HCT116 (cell line): ENCODE data around the gene PCDH15. TPM values are rescaled to one million over a fixed set of nuclear protein-coding genes. Genes with fewer than 3 reads are reported as not detected.

Experiments
- ATAC-seq: fragments of 200-7000 bp; cut with Tn5 transposase; 2 replicates; pipeline ENCODE4 v1.9.1; 2020; ENCODE audit warnings: mild to moderate bottlenecking, moderate library complexity
- BruUV-seq: library from RNA; stranded (reverse); fragments of 400-500 nt; replicated peaks from 2 replicates; lab custom pipeline; 2021; lab: Mats Ljungman, UMichigan
- CTCF ChIA-PET: fragments of 300-600 bp; sonication (Branson Sonifier 250); formaldehyde crosslinking; loops from one replicate; lab custom pipeline; 2021; ENCODE audit warnings: antibody characterized with exemption; lab: Charles Lee
- POLR2A ChIA-PET: fragments of 300-600, 350-600 bp; sonication (Branson Sonifier 250); formaldehyde crosslinking; loops from one replicate; lab custom pipeline; 2021; ENCODE audit warnings: antibody characterized with exemption; lab: Charles Lee
- RAD21 ChIA-PET, 2 experiments: fragments of 300-600 bp; sonication (Branson Sonifier 250); formaldehyde crosslinking; loops; one replicate each; lab custom pipeline; 2023; ENCODE audit warnings: low total read pairs in 2 of 2; ENCODE audit not compliant: uncharacterized antibody in 2 of 2, unreplicated experiment in 2 of 2, low non-redundant PET in 1 of 2; lab: Charles Lee
- DNase-seq: peaks from one replicate; pipeline ENCODE4 v3.0.0-alpha.2; 2010; ENCODE audit warnings: low read depth, low spot score
- H2AFZ ChIP-seq: fragments of 200-600 bp; shearing (Covaris generic), sonication (generic); 2 replicates; pipeline ENCODE4 v1.6.1; 2017; ENCODE audit warnings: low read depth, mixed run types, mixed read lengths, antibody characterized with exemption, low read length; ENCODE audit not compliant: poor library complexity, severe bottlenecking
- H3K27ac ChIP-seq: 2 replicates; pipeline ENCODE4 v1.5.1; 2012; ENCODE audit warnings: low read depth, low read length
- H3K27me3 ChIP-seq: fragments of 200-600 bp; sonication (generic); 2 replicates; pipeline ENCODE4 v1.6.1; 2016; ENCODE audit warnings: mixed run types, low read length, mixed read lengths; ENCODE audit not compliant: insufficient read depth
- H3K36me3 ChIP-seq, 2 experiments: fragments of 200-500 bp in 1 of 2; fragments of 200-600 bp in 1 of 2; sonication (Bioruptor generic) in 1 of 2; sonication (generic) in 1 of 2; 2 replicates each; pipeline versions ENCODE4 v1.5.1 to v1.6.1; 2014 to 2016; ENCODE audit warnings: low read length in 2 of 2, inconsistent platforms in 1 of 2, mixed read lengths in 1 of 2, mixed run types in 1 of 2; ENCODE audit not compliant: insufficient read depth in 2 of 2, control insufficient read depth in 1 of 2
- H3K4me1 ChIP-seq, 2 experiments: fragments of 200-600 bp in 1 of 2; sonication (generic) in 1 of 2; 2 replicates each; pipeline versions ENCODE4 v1.5.1 to v1.6.1; 2012 to 2017; ENCODE audit warnings: low read length in 2 of 2, inconsistent platforms in 1 of 2, mild to moderate bottlenecking in 1 of 2, mixed read lengths in 1 of 2, mixed run types in 1 of 2, moderate library complexity in 1 of 2; ENCODE audit not compliant: insufficient read depth in 2 of 2, control insufficient read depth in 1 of 2
- H3K4me2 ChIP-seq: fragments of 200-600 bp; sonication (generic); 2 replicates; pipeline ENCODE4 v1.6.1; 2017; ENCODE audit warnings: mixed run types, low read length, mixed read lengths
- H3K4me3 ChIP-seq, 2 experiments: fragments of 200-600 bp in 1 of 2; sonication (generic) in 1 of 2; replicated peaks in 1 of 2; 2 replicates each; pipeline ENCODE4 v1.5.1; 2011 to 2016; ENCODE audit warnings: low read length in 2 of 2, control low read depth in 1 of 2, low read depth in 1 of 2, mild to moderate bottlenecking in 1 of 2, mixed read lengths in 1 of 2, mixed run types in 1 of 2
- H3K79me2 ChIP-seq: fragments of 200-600 bp; sonication (generic); 2 replicates; pipeline ENCODE4 v1.6.1; 2017; ENCODE audit warnings: mild to moderate bottlenecking, mixed run types, low read length, moderate library complexity, mixed read lengths; ENCODE audit not compliant: insufficient read depth
- H3K9ac ChIP-seq: fragments of 200-600 bp; sonication (generic); 2 replicates; pipeline ENCODE4 v1.6.1; 2016; ENCODE audit warnings: low read length, mixed read lengths
- H3K9me2 ChIP-seq: fragments of 200-600 bp; sonication (generic), shearing (Covaris generic); 2 replicates; pipeline ENCODE4 v1.6.1; 2017; ENCODE audit warnings: mixed run types, mild to moderate bottlenecking, moderate library complexity; ENCODE audit not compliant: insufficient read depth
- H3K9me3 ChIP-seq, 2 experiments: fragments of 200-500 bp in 1 of 2; fragments of 200-600 bp in 1 of 2; sonication (Bioruptor generic) in 1 of 2; sonication (generic) in 1 of 2; 2 replicates each; pipeline ENCODE4 v1.6.1; 2014 to 2017; ENCODE audit warnings: low read length in 2 of 2, mixed read lengths in 2 of 2, inconsistent platforms in 1 of 2, low read depth in 1 of 2, mild to moderate bottlenecking in 1 of 2, mixed run types in 1 of 2, moderate library complexity in 1 of 2; ENCODE audit not compliant: control insufficient read depth in 1 of 2, insufficient read depth in 1 of 2
- H4K20me1 ChIP-seq: fragments of 200-600 bp; sonication (generic), shearing (Covaris generic); 2 replicates; pipeline ENCODE4 v1.6.1; 2017; ENCODE audit warnings: mixed run types, mild to moderate bottlenecking, moderate library complexity; ENCODE audit not compliant: insufficient read depth
- ATF3 ChIP-seq: IDR thresholded peaks from 2 replicates; pipeline ENCODE4 v1.6.1; 2012
- CBX3 ChIP-seq: IDR thresholded peaks from 2 replicates; pipeline ENCODE4 v1.6.1; 2012; ENCODE audit warnings: low read depth
- CEBPB ChIP-seq: IDR thresholded peaks from 2 replicates; pipeline ENCODE4 v1.6.1; 2012; ENCODE audit warnings: low read depth
- CTCF ChIP-seq, 3 experiments: fragments of 200-600 bp in 1 of 3; sonication (generic) in 1 of 3; IDR thresholded peaks in 2 of 3; conservative IDR thresholded peaks in 1 of 3; 2 replicates each; pipeline ENCODE4 v1.5.1; 2012 to 2017; ENCODE audit warnings: low read depth in 2 of 3, low read length in 2 of 3, antibody characterized with exemption in 1 of 3, borderline replicate concordance in 1 of 3, control low read depth in 1 of 3, mild to moderate bottlenecking in 1 of 3, mixed read lengths in 1 of 3, mixed run types in 1 of 3, moderate library complexity in 1 of 3; ENCODE audit not compliant: insufficient read depth in 1 of 3
- ELF1 ChIP-seq: IDR thresholded peaks from 2 replicates; pipeline ENCODE4 v1.6.1; 2012; ENCODE audit warnings: low read depth, borderline replicate concordance
- FOSL1 ChIP-seq: IDR thresholded peaks from 2 replicates; pipeline ENCODE4 v1.6.1; 2012; ENCODE audit warnings: low read depth
- JUND ChIP-seq: IDR thresholded peaks from 2 replicates; pipeline ENCODE4 v1.6.1; 2012
- POLR2A ChIP-seq: IDR thresholded peaks from 2 replicates; pipeline ENCODE4 v1.7.0; 2011; ENCODE audit warnings: borderline replicate concordance; ENCODE audit not compliant: insufficient read depth, insufficient read length; ENCODE audit errors: extremely low read depth
- POLR2AphosphoS5 ChIP-seq: IDR thresholded peaks from 2 replicates; pipeline ENCODE4 v1.6.1; 2011; ENCODE audit warnings: mild to moderate bottlenecking, low read depth, low read length, moderate library complexity
- REST ChIP-seq: IDR thresholded peaks from 2 replicates; pipeline ENCODE4 v1.6.1; 2012; ENCODE audit warnings: low read depth
- SIN3A ChIP-seq: IDR thresholded peaks from 2 replicates; pipeline ENCODE4 v1.6.1; 2012; ENCODE audit warnings: low read depth
- SP1 ChIP-seq: IDR thresholded peaks from 2 replicates; pipeline ENCODE4 v1.6.1; 2012; ENCODE audit warnings: low read depth
- SRF ChIP-seq: IDR thresholded peaks from 2 replicates; pipeline ENCODE4 v1.6.1; 2012; ENCODE audit warnings: low read depth
- TCF7L2 ChIP-seq: IDR thresholded peaks from 2 replicates; pipeline ENCODE4 v1.7.0; 2011; ENCODE audit warnings: borderline replicate concordance, inconsistent platforms; ENCODE audit not compliant: insufficient read depth, insufficient read length; ENCODE audit errors: extremely low read depth
- YY1 ChIP-seq: IDR thresholded peaks from 2 replicates; pipeline ENCODE4 v1.6.1; 2011; ENCODE audit warnings: low read length, low read depth, moderate library complexity, mild to moderate bottlenecking; ENCODE audit not compliant: insufficient replicate concordance; ENCODE audit errors: extremely low read depth
- ZBTB33 ChIP-seq: IDR thresholded peaks from 2 replicates; pipeline ENCODE4 v1.6.1; 2011; ENCODE audit warnings: mild to moderate bottlenecking, low read length, moderate library complexity; ENCODE audit not compliant: insufficient replicate concordance; ENCODE audit errors: extremely low read depth
- ZNF274 ChIP-seq: fragments of 200-500 bp; sonication (Bioruptor generic); IDR thresholded peaks from 2 replicates; pipeline ENCODE4 v1.6.1; 2014; ENCODE audit warnings: mild to moderate bottlenecking, low read depth, low read length, inconsistent platforms
- intact Hi-C: fragments of 100-400 bp; cut with micrococcal nuclease; formaldehyde crosslinking; loops from 2 replicates; pipeline ENCODE4 v1.10.0; 2022
- total RNA-seq: library from RNA; stranded (reverse); gene quantifications from one replicate; pipeline ENCODE4 v1.2.1, GENCODE V29; 2021; ENCODE audit not compliant: unreplicated experiment

The PCDH15 gene
- total RNA-seq, 1 experiment from 2014 or later: not detected

- intact Hi-C loops: no loop called here
- no peak for ATAC-seq
These were observed 516.4 kb downstream of the PCDH15 start for GRCh38 chr10:54284526-54285193.

More at GRCh38 chr10:54284526-54285193, 516.4 kb downstream of the PCDH15 start:
- Histone ChIP-seq H3K27ac (no peak overlapping the region), H3K9me2 (no peaks in the 10 kb centered on the region), H2AFZ (no peak overlapping the region), H3K4me3 (no peak overlapping the region), H3K79me2 (no peaks in the 10 kb centered on the region), H3K9ac (no peak overlapping the region), H3K4me1 (no peaks in the 10 kb centered on the region), H3K4me2 (no peak overlapping the region), H3K36me3 (no peaks in the 10 kb centered on the region), H3K9me3 (peaks cover 3 to 16% of the 10 kb centered on the region in 2 experiments; a peak in 2 of 4 replicates), H4K20me1 (no peaks in the 10 kb centered on the region), H3K27me3 (no peaks in the 10 kb centered on the region)
- ChIA-PET RAD21 (no interaction called here), CTCF (no interaction called here), POLR2A (no interaction called here)
- no peak for DNase-seq
- no TSS peak for BruUV-seq
- no peak for TF ChIP-seq POLR2A
- TF ChIP-seq SIN3A: no peak
- TF ChIP-seq CBX3: no peak
- no peak for TF ChIP-seq CEBPB
- TF ChIP-seq ZNF274: no peak
- no peak for TF ChIP-seq SP1
- TF ChIP-seq FOSL1: no peak
- TF ChIP-seq YY1: no peak
- no peak for TF ChIP-seq ELF1
- no peak for TF ChIP-seq SRF
- no peak for TF ChIP-seq TCF7L2
- TF ChIP-seq ZBTB33: no peak
- TF ChIP-seq CTCF (IDR thresholded peaks at IDR 0.05 in 2 of 3, conservative IDR thresholded peaks at IDR 0.05 in 1 of 3; ENCODE audit: borderline replicate concordance in 1 of 3, insufficient read depth in 1 of 3, low read depth in 2 of 3, low read length in 2 of 3): no peak
- no peak for TF ChIP-seq ATF3
- TF ChIP-seq REST: no peak
- no peak for TF ChIP-seq JUND
- no peak for TF ChIP-seq POLR2AphosphoS5
